ENCODE data around the gene RMI1. TPM values are rescaled to one million over a fixed set of nuclear protein-coding genes. Genes with fewer than 3 reads are reported as not detected.

Gene RMI1
- 11.3 TPM for total RNA-seq

DNA sequence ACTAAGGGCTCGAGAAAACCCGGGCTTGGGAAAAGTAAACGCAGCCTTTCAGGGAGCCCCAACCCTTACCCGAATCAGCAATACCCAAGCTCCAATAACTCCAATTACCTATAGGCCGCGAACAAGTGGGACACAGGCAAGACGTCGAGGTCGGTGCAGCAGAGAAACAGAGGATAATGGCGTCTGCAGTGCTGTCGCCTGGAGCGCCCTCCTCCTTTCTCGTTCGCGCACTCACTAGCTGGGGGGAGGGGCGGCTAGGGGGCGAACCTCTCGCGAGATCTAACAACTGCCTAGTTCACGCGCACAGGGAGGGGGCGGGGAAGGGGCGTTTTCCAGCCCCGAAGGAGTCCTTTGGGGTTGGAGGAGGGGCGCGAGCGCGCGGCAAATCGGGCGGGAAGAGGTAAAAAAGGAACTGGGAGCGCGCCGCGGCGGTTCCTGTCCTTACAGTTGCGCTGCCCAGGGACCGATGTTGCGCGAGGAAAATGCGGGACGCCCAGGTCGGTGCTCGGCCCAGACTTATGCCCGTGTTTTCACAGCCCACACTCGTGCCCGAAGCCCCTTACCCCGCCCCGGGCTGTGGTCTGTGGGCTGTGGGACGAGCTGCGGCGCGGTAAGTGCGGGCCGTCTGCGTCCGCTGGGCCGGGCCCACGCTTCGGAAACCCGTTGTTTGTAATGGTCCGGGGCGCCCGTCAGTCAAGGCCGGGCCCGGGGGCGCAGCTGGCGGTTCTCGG is at the start of gene RMI1:
TSS of gene RMI1 (plus strand) at position 411 of the 731 bp plus-strand sequence. CDS start 20,182 bp downstream, outside the sequence.

GRCh38 chr9:83979812-83980394 is 702 bp upstream of the RMI1 start, which contains the start of gene HNRNPK:
HNRNPK (minus strand) TSS chr9:83980215; CDS start chr9:83978252, 1,963 bp downstream.

Small RNAs within 50 kb of the gene (small RNA-seq; reads per million reads assigned to genes)
- not detected for gene RF00019 (ENCODE audit: low replicate concordance)

Other genes with a start within 250 kb of the RMI1 start
- 6.5 TPM for gene GKAP1, start 163.0 kb upstream of the RMI1 start, total RNA-seq
- gene KIF27, start 59.4 kb upstream of the RMI1 start, total RNA-seq, result 11.5 TPM
- gene HNRNPK, start 590 bp upstream of the RMI1 start, total RNA-seq, result 566 TPM